T follicular helper cell (primary cell): ENCODE data around the gene PARD6A.

Experiments
- DNase-seq: peaks from one replicate; pipeline ENCODE4 v3.0.0-alpha.2; 2020; ENCODE audit warnings: low read depth

Gene PARD6A

GRCh38 chr16:67653789-67654402 is 6.9 kb upstream of the PARD6A start:
- DNase-seq: no peak

DNA sequence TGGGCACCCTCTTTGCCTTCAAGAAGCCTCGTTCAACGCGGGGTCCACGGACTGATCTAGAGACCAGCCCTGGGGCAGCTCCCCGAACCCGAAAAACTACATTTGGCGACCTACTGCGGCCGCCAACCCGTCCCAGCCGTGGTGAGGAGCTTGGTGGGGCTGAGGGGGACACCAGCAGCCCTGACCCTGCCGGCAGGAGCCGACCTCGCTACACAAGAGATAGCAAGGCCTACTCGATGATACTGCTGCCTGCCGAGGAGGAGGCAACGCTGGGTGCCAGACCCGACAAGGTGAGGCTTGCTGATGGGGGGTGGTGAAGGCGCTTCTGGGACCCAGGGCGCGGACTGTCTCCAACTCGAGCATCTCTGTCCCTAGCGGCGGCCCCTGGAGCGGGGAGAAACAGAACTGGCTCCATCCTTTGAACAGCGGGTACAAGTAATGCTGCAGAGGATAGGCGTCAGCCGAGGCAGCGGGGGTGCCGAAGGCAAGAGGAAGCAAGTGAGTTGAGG is 6.3 kb upstream of the PARD6A start:
- no peak for DNase-seq

- no peak for DNase-seq
Measured at GRCh38 chr16:67655363-67655762, 5.4 kb upstream of the PARD6A start.

DNA sequence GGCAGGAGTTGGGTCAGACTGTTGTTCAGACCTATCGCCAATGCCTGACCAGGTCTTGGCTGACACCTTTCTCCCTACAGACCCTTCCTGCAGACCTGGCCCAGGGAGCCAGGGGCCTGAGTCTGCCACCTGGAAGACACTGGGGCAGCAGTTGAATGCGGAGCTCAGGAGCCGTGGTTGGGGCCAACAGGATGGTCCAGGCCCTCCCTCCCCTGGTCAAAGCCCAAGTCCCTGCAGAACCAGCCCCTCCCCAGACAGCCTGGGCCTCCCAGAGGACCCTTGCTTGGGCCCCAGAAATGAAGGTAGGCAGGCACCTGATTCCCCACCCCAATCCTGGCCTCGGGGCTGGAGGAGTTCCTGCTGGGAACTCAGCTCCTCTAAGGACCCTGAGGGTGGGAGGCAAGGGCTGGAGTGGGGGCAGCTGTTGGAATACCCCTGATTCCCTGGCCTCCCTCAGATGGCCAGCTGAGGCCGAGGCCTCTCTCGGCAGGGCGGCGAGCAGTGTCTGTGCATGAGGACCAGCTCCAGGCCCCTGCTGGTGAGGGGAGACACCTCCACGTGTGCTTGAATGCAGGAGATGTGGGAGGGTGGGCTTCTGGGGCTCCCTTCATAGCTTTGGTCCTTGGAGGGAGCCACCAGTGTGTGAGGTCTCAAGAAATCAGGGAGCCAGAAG is 4.3 kb upstream of the PARD6A start:
- no peak for DNase-seq

DNA sequence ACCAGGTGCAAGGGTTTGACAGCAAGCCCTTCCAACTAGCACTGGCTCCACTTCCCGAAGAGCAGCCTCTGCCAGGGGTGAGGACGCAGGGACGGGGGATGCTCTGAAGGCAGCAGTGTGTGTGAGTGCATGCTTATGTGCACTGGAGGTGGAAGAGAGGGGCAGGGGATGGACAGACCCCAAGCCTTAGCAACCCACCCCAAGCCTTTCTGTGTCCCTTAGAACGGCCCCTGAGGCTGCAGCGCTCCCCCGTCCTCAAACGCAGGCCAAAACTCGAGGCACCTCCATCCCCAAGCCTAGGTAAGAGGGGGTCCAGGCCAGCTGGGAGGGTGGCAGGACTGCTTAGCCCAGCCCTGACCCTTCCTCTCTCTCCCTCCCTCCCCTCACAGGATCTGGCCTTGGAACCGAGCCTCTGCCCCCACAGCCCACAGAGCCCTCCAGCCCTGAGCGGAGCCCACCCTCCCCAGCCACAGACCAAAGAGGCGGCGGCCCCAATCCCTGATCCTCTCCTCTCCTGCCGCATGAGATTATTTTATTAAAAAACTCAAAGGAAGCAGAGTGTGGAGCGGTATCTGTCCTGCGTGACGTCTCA is 3.6 kb upstream of the PARD6A start:
- no peak for DNase-seq

DNA sequence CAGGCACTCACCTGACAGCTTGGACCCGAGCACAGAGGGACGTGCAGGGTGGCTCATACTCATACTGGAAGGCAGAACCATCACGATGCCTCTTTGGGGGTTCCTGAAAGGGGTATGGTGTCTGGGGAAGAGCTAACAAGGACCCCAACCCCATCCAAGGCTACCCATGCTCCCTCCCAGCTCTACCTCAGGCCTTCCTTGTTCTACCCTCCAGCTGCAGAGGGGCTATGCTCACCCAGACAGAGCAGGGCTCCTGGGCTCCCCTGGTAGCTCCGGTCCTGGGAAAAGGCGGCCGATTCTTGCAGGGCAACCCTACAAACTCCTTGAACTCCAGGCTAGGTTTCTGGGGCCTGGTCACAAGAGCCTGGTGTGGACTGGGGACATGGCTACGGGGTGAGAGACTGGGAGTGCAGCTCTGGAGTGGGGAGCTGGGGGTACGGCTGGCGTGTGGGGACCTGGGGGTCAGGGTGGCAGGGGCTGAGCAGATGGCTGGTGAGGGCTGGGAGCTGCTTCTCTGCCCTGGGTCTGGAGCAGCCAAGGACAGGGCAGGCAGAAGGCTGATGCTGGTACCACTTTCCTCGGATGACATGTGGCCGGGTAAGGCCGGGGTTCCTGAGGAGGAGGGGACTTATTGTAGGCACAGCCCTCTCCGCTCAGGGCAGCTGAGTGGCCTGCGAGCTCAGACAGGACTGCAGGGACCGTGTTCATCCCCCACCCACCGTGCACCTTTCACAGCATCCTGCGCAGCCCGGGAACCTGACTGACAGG is 2.8 kb upstream of the PARD6A start:
- DNase-seq: no peak

DNA sequence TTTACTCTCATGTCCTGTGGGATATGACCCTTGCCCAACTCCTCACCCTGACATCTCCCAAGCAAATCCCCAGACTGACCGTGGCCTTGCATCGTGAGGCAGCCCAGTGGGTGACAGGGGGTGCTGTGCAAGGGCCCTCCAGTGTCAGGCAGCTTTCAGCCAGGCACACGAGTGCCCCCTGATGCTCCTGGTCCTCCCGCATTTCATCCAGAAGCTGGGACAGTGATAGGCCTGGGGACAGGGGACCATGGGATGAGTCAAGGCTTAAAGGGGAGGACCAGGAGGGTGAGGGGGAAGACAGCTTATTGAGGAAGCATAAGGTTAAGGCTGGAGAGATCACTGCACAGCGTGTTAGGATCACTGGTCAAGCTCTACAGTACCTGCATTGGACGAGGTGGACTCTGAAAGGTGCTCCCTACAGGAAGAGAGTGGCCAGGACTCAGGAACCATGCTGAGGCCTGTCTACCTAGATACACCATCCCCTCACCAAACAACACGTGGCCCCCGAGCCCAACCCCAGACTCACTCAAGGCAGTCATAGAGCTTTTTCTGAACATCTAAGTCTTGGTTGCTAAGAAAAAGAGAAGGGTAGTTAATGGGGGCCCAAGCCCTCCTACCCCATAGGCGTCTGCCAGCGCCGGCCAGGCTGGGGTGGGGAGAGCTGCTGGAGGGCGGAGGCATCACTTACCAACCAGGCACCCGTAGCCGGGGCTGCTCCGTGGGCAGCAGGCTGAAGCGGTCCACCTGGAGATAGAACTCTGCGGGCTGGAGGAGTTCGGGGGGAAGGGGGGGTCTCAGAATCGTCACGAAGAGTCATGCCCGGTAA is 1.7 kb upstream of the PARD6A start:
- no peak for DNase-seq

GRCh38 chr16:67659675-67660563 is 841 bp upstream of the PARD6A start, which contains the start of gene ACD:
ACD (minus strand) TSS chr16:67660260; CDS start chr16:67660220, 40 bp downstream.
- peak; percentile 89 for DNase-seq

GRCh38 chr16:67661101-67661761 is 471 bp downstream of the PARD6A start:
- DNase-seq: no peak

DNA sequence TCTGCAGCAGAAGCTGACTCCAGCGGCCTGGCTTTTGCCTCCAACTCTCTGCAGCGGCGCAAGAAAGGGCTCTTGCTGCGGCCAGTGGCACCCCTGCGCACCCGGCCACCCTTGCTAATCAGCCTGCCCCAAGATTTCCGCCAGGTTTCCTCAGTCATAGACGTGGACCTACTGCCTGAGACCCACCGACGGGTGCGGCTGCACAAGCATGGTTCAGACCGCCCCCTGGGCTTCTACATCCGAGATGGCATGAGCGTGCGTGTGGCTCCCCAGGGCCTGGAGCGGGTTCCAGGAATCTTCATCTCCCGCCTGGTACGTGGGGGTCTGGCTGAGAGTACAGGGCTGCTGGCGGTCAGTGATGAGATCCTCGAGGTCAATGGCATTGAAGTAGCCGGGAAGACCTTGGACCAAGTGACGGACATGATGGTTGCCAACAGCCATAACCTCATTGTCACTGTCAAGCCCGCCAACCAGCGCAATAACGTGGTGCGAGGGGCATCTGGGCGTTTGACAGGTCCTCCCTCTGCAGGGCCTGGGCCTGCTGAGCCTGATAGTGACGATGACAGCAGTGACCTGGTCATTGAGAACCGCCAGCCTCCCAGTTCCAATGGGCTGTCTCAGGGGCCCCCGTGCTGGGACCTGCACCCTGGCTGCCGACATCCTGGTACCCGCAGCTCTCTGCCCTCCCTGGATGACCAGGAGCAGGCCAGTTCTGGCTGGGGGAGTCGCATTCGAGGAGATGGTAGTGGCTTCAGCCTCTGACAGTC is 1.3 kb downstream of the PARD6A start:
- DNase-seq: no peak

GRCh38 chr16:67662653-67663010 is 1.9 kb downstream of the PARD6A start:
- DNase-seq: no peak

DNA sequence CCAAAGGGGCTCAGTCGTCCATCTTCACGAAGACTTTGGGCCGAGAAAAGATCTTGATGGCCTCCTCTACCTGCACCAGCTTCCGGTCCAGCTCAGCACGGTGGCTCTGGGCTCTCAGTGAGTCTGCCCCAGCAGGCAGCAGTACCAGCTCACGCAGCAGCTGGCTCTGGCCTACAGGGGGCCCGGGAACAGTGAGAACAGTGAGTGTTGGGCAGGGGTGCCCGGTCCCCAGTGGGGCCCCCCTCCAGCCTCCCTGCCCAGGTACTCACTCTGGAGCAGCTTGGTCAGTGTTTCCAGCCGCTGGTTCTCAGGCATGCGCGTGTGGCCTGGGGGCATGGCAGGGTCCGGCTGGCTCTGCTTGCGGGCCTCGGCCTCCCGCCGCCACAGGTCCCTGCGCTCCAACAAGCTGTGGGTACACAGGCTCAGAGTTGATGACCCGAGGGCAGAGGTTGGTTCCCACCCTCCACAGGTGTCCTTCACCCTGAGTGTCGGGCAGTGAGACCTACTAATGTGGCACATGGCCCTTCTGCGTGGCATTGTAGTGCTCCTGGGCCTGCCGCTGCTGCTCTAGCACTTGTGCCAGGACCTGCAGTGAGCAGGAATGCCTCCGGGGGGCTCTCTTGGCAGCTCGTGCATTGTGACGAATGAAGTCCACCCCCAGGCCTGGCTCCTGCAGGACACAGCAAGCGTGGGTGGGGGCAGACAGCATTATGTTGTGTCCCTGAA is 2.6 kb downstream of the PARD6A start:
- DNase-seq: no peak

DNA sequence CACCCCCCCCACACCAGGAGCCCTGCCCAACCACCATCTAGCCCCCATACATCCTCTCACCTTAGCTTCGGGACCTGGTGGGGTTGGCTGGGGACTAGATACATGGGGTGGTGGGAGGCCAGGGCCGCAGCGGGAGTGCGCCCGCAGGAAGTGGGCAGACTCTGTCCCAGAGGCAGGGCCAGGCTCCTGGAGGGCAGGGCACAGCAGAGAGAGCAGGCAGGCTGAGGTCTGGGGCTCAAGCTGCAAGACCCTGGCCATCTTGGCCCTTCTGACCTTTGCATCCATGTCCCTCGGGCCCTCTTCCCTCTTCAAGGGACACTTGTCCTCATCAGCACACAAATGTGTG is 3.1 kb downstream of the PARD6A start:
- no peak for DNase-seq

- no peak for DNase-seq
Measured at GRCh38 chr16:67664258-67664657, 3.5 kb downstream of the PARD6A start.

DNA sequence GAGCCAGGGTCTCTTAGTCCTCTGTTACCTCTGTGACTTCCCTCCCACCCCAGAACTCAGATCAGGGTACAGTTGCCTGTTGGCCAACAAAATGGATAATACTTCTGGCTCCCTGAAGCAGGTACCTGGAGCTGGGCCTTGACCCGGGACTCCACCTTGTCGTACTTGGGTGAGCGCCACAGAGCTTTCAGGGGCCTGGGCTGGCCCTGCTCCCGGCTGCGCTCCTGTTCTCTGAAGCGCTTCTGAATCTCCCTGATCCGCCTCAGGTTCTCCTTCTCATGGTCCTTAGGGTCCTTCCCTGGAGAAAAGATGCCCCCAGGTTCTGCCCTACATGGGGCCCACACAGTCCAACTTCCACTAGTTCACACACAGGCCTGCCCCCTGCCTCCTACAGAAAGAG is 4.1 kb downstream of the PARD6A start:
- no peak for DNase-seq

DNA sequence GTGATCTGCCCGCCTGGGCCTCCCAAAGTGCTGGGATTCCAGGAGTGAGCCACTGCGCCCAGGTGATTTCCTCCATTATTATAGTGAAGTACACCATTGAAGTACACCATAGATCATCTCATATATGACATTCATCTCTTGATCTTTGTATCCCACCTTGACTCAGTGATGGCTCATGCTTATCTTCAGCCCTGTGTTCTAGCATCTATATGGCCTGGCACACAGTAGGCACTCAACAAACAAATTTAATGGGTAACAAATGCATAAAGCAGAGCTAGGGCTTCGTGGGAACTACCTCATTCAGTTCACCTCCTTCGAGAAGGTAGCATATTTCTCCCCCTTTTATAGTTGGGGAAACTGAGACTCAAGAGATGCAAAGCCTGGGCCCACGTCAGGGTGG is 4.8 kb downstream of the PARD6A start:
- DNase-seq: no peak

DNA sequence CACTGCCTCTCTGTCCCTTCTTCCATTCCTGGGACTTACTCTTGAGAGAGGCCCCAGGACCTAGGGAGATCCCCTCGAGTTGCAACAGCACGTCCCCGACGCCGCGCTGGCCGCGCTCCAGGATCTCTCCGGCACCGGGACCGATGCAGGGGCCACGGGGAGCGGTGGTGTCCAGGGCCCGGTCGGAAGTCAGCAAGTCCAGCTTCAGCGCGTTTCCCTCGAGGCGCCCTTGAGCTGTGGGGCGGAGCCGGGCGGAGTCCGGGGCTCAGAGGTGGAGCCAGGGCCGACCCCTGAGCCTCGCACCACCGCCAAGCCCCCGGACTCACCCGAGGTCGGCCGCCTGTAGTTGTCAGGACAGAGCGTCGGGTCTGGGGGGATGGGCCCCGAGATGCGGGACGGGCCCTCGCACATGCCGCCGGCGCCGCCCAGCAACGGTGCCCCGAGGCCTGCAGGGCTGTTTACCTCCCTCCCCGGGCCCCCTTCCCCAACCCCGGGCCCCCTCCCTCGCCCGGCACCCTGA is 5.3 kb downstream of the PARD6A start:
- no peak for DNase-seq
